ENCODE measurements around the gene ALG6. TPM values are rescaled to one million over a fixed set of nuclear protein-coding genes. Genes with fewer than 3 reads are reported as not detected.

The ALG6 gene
- total RNA-seq, 1 experiment from 2014 or later: 101 TPM

DNA sequence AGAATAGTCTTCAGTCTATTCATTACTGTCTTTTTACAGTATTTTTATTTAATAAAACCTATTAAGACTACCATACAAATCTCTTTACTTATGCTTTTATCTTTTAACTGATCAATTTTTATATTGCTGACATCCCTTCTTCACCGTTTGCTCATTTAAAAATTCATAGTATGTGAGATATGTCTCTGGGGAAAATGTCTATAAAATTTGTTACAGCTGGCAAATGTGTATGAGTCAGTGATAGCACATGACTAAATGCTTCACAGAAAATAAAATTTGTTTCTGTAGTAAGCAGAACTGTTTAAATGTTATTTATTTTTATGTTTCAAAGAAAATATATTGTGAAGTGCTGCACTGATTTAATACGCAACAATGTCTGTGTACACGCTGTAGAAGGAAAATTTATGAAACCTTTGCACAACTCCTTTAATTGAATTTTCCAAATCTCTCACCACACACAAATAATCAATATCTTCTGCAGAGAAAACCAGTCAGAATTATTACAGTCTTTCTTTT is 81.4 kb downstream of the ALG6 start:
- DNase-seq: no peak
- Histone ChIP-seq H2AFZ (ENCODE audit: low read length) (no peak overlapping the region), H3K27me3 (ENCODE audit: low read length) (no peaks in the 10 kb centered on the region), H4K20me1 (ENCODE audit: insufficient read depth, low read depth, low read length) (no peaks in the 10 kb centered on the region), H3K9ac (ENCODE audit: low read length) (no peak overlapping the region), H3K36me3 (ENCODE audit: insufficient read depth, low read length) (peaks cover 7% of the 10 kb centered on the region; the same call in 1 of the 2 replicates), H3K79me2 (ENCODE audit: low read length) (peaks cover 2% of the 10 kb centered on the region; the same call in 1 of the 2 replicates), H3K4me2 (ENCODE audit: low read depth, low read length, poor library complexity, severe bottlenecking) (no peak overlapping the region), H3K4me1 (ENCODE audit: low read length) (no peaks in the 10 kb centered on the region), H3K9me3 (ENCODE audit: low read length) (no peaks in the 10 kb centered on the region), H3K27ac (ENCODE audit: low read length) (no peak overlapping the region), H3K4me3 (ENCODE audit: low read length) (no peak overlapping the region), H3K9me2 (replicated peaks; ENCODE audit: insufficient read depth, low read length) (no peaks in the 10 kb centered on the region)

DNA sequence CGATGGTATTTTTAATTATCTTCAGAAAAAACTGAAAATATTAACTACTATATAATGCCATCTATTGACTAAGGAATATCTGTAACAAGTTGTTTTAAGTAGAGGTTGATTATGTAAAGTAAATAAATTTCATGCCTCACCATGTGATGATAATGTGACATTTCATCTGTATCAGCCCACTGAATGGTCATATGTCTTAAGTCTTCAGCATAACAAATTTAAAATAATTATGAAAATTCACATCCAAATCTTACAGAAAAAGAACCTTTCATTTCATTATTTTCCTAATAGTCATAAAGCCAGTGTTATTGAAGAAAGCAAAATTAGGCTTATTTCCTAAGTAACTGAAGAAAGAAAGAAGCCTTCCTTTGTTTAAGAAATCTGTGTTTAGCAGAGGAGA is 83.0 kb downstream of the ALG6 start:
- no peaks in the 10 kb centered on the region for H3K9me2 ChIP-seq (replicated peaks; ENCODE audit: insufficient read depth, low read length)

DNA sequence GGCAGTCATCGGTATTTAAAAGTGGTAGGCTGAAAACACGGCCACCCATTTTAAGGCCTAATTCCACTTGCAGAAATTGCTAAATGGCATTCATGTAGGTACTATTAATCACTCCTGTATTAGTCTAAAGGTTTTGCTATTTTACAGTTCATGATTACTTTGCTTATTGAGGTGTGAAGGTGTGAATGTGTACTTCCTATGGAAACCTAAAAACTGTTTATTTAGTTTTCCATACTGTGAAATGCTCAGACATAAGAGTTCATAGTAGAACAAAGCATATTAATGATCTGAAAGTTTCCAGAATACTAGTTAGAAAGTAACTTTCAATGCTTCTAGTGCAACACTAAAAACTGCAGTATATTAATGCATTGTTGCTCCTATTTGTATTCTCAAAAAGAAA is 85.8 kb downstream of the ALG6 start:
- H3K9me2 ChIP-seq (replicated peaks; ENCODE audit: insufficient read depth, low read length): no peaks in the 10 kb centered on the region

More for the DNA sequence above, 83.0 kb downstream of the ALG6 start:
- Histone ChIP-seq H3K27me3 (ENCODE audit: low read length) (no peaks in the 10 kb centered on the region), H3K4me2 (ENCODE audit: low read depth, low read length, poor library complexity, severe bottlenecking) (no peak overlapping the region), H3K4me1 (ENCODE audit: low read length) (no peaks in the 10 kb centered on the region), H3K79me2 (ENCODE audit: low read length) (peaks cover 2% of the 10 kb centered on the region; the same call in 1 of the 2 replicates), H2AFZ (ENCODE audit: low read length) (no peak overlapping the region), H3K4me3 (ENCODE audit: low read length) (no peak overlapping the region), H3K9ac (ENCODE audit: low read length) (no peak overlapping the region), H4K20me1 (ENCODE audit: insufficient read depth, low read depth, low read length) (no peaks in the 10 kb centered on the region), H3K36me3 (ENCODE audit: insufficient read depth, low read length) (peaks cover 7% of the 10 kb centered on the region; the same call in 1 of the 2 replicates), H3K9me3 (ENCODE audit: low read length) (no peaks in the 10 kb centered on the region), H3K27ac (ENCODE audit: low read length) (no peak overlapping the region)
- no peak for DNase-seq

DNA sequence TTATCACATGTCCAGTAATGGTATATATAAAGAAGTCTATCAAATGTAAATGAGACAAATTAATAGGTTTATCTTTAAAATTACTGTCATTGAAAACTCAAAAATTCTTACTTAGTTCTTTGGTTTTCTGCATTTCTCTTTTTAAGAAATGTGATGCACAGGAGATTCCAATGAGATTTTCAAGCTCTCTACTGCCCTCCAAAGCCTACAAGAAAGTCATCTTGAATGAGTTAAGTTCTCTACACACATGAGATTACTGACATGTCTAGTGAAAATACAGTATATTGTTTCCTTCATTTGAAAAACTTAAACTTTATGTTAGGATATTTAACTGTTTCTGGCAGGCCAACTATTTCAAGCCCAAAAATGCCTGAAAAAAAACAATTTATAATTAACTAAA is 86.8 kb downstream of the ALG6 start:
- no peak overlapping the region for H3K27ac ChIP-seq (ENCODE audit: low read length)
- peak; percentile 55 for DNase-seq
- no peaks in the 10 kb centered on the region for H3K4me1 ChIP-seq (ENCODE audit: low read length)
- H3K9me3 ChIP-seq (ENCODE audit: low read length): no peaks in the 10 kb centered on the region
- no peak overlapping the region for H2AFZ ChIP-seq (ENCODE audit: low read length)
- no peaks in the 10 kb centered on the region for H4K20me1 ChIP-seq (ENCODE audit: insufficient read depth, low read depth, low read length)
- no peaks in the 10 kb centered on the region for H3K27me3 ChIP-seq (ENCODE audit: low read length)
- H3K9me2 ChIP-seq (replicated peaks; ENCODE audit: insufficient read depth, low read length): no peaks in the 10 kb centered on the region
- peaks cover 12% of the 10 kb centered on the region; the same call in 1 of the 2 replicates for H3K36me3 ChIP-seq (ENCODE audit: insufficient read depth, low read length)
- no peak overlapping the region for H3K4me3 ChIP-seq (ENCODE audit: low read length)
- peaks cover 8% of the 10 kb centered on the region for H3K79me2 ChIP-seq (ENCODE audit: low read length)
- H3K9ac ChIP-seq (ENCODE audit: low read length): no peak overlapping the region
- H3K4me2 ChIP-seq (ENCODE audit: low read depth, low read length, poor library complexity, severe bottlenecking): no peak overlapping the region

More for the DNA sequence above, 85.8 kb downstream of the ALG6 start:
- H3K9me3 ChIP-seq (ENCODE audit: low read length): no peaks in the 10 kb centered on the region
- H3K4me2 ChIP-seq (ENCODE audit: low read depth, low read length, poor library complexity, severe bottlenecking): no peak overlapping the region
- H4K20me1 ChIP-seq (ENCODE audit: insufficient read depth, low read depth, low read length): no peaks in the 10 kb centered on the region
- no peak overlapping the region for H3K27ac ChIP-seq (ENCODE audit: low read length)
- no peaks in the 10 kb centered on the region for H3K4me1 ChIP-seq (ENCODE audit: low read length)
- H3K36me3 ChIP-seq (ENCODE audit: insufficient read depth, low read length): peaks cover 12% of the 10 kb centered on the region; the same call in 1 of the 2 replicates
- H3K4me3 ChIP-seq (ENCODE audit: low read length): no peak overlapping the region
- no peak for DNase-seq
- peaks cover 5% of the 10 kb centered on the region for H3K79me2 ChIP-seq (ENCODE audit: low read length)
- H2AFZ ChIP-seq (ENCODE audit: low read length): no peak overlapping the region
- H3K9ac ChIP-seq (ENCODE audit: low read length): no peak overlapping the region
- H3K27me3 ChIP-seq (ENCODE audit: low read length): no peaks in the 10 kb centered on the region

DNA sequence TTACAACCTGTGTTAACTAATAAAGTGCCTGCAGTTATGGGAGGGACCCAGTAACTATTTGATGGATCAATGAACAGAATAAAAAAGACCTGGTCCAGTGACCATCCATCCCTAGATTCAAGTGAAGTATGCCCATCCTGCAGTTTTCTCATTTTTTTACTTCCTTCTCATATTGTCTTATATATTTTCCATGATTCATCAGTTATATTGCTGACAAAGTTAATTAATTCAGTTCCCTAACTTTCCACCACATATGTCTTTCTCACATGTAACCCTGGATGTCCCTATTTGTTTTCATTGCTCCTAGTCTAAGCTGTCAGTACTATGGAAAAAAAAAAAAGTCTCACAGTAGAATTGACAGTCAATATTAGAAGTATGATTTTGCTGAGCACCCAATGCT is 91.3 kb downstream of the ALG6 start:
- Histone ChIP-seq H3K27ac (ENCODE audit: low read length) (no peak overlapping the region), H3K9ac (ENCODE audit: low read length) (no peak overlapping the region), H3K79me2 (ENCODE audit: low read length) (peaks cover 14% of the 10 kb centered on the region; the same call in 1 of the 2 replicates), H3K4me1 (ENCODE audit: low read length) (no peaks in the 10 kb centered on the region), H3K36me3 (ENCODE audit: insufficient read depth, low read length) (peaks cover 40% of the 10 kb centered on the region), H4K20me1 (ENCODE audit: insufficient read depth, low read depth, low read length) (no peaks in the 10 kb centered on the region), H2AFZ (ENCODE audit: low read length) (no peak overlapping the region), H3K27me3 (ENCODE audit: low read length) (no peaks in the 10 kb centered on the region), H3K9me3 (ENCODE audit: low read length) (no peaks in the 10 kb centered on the region; the same call in 1 of the 2 replicates), H3K9me2 (replicated peaks; ENCODE audit: insufficient read depth, low read length) (no peaks in the 10 kb centered on the region), H3K4me2 (ENCODE audit: low read depth, low read length, poor library complexity, severe bottlenecking) (no peak overlapping the region), H3K4me3 (ENCODE audit: low read length) (no peak overlapping the region)
- no peak for DNase-seq

DNA sequence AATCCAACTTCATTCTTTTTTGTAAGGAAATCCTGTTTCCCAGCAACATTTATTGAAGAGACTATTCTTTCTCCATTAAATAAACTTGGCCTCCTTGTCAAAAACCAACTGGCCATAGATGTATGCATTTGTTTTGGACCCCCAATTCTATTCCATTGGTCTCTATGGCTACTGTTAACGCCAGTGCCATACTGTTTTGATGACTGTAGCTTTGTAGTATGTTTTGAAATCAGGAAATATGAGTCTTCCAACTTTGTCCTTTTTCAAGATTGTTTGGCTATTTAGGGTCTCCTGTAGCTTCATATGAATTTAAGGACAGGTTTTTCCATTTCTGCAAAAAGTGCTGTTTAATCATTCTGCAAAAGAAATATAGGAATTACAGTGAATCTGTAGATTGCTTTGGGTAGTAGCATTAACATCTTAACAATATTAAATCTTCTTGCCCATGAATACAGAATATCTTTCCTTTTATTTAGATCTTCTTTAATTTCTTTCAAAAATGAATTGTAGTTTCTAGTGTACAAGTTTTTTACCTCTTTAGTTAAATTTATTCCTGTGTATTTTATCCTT is 94.3 kb downstream of the ALG6 start:
- no peaks in the 10 kb centered on the region for H3K9me2 ChIP-seq (replicated peaks; ENCODE audit: insufficient read depth, low read length)
- no peak overlapping the region for H3K27ac ChIP-seq (ENCODE audit: low read length)
- H3K36me3 ChIP-seq (ENCODE audit: insufficient read depth, low read length): peaks cover 43% of the 10 kb centered on the region
- no peaks in the 10 kb centered on the region for H4K20me1 ChIP-seq (ENCODE audit: insufficient read depth, low read depth, low read length)
- H3K9ac ChIP-seq (ENCODE audit: low read length): no peak overlapping the region
- H3K9me3 ChIP-seq (ENCODE audit: low read length): no peaks in the 10 kb centered on the region; the same call in 1 of the 2 replicates
- no peak overlapping the region for H3K4me2 ChIP-seq (ENCODE audit: low read depth, low read length, poor library complexity, severe bottlenecking)
- no peak overlapping the region for H3K4me3 ChIP-seq (ENCODE audit: low read length)
- H3K27me3 ChIP-seq (ENCODE audit: low read length): no peaks in the 10 kb centered on the region
- no peaks in the 10 kb centered on the region for H3K4me1 ChIP-seq (ENCODE audit: low read length)
- no peak overlapping the region for H2AFZ ChIP-seq (ENCODE audit: low read length)
- peaks cover 27% of the 10 kb centered on the region for H3K79me2 ChIP-seq (ENCODE audit: low read length)
- DNase-seq: no peak

DNA sequence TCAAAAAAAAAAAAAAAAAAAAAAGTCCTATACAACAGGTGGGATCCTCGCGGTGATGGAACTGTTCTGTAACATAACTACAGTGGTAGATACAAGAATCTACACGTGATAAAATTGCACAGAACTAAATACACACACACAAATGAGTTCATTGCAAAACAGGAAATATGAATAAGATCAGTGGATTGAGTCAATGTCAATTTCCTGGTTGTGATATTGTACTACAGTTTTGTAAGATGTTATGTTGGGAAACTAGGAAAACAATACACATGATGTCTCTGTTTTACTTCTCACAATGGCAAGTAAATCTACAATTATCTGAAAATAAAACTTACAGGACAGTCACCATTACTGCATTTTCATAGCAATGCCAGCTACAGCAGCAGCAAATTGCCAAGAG is 95.8 kb downstream of the ALG6 start:
- no peaks in the 10 kb centered on the region for H3K4me1 ChIP-seq (ENCODE audit: low read length)
- no peak overlapping the region for H3K9ac ChIP-seq (ENCODE audit: low read length)
- H3K27me3 ChIP-seq (ENCODE audit: low read length): no peaks in the 10 kb centered on the region
- no peak overlapping the region for H3K4me2 ChIP-seq (ENCODE audit: low read depth, low read length, poor library complexity, severe bottlenecking)
- no peak overlapping the region for H3K27ac ChIP-seq (ENCODE audit: low read length)
- no peak overlapping the region for H3K4me3 ChIP-seq (ENCODE audit: low read length)
- no peaks in the 10 kb centered on the region for H4K20me1 ChIP-seq (ENCODE audit: insufficient read depth, low read depth, low read length)
- no peak overlapping the region for H2AFZ ChIP-seq (ENCODE audit: low read length)
- peaks cover 33% of the 10 kb centered on the region for H3K79me2 ChIP-seq (ENCODE audit: low read length)
- no peaks in the 10 kb centered on the region for H3K9me2 ChIP-seq (replicated peaks; ENCODE audit: insufficient read depth, low read length)
- H3K9me3 ChIP-seq (ENCODE audit: low read length): no peaks in the 10 kb centered on the region; the same call in 1 of the 2 replicates
- H3K36me3 ChIP-seq (ENCODE audit: insufficient read depth, low read length): peaks cover 36% of the 10 kb centered on the region
- no peak for DNase-seq

DNA sequence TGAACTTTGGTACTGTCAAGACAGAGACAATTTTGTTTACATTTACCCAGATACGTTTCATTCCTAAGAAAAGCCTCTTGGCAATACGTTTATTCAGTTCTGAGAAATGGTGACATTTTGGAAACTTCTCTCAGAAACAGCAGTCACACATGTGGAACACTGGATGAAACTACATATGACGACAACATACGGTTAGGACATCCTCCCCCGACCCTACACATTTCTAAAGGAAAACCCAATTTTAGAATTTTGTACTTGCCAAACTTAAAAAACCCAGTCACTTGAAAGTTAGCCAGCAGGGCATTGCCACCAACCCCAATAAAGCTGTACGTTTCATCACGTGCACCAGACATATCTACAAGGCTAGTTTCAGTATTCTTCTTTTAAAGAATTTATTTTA is 98.8 kb downstream of the ALG6 start:
- Histone ChIP-seq H4K20me1 (ENCODE audit: insufficient read depth, low read depth, low read length) (no peaks in the 10 kb centered on the region), H2AFZ (ENCODE audit: low read length) (no peak overlapping the region), H3K9ac (ENCODE audit: low read length) (no peak overlapping the region), H3K4me2 (ENCODE audit: low read depth, low read length, poor library complexity, severe bottlenecking) (no peak overlapping the region), H3K27ac (ENCODE audit: low read length) (no peak overlapping the region), H3K36me3 (ENCODE audit: insufficient read depth, low read length) (peaks cover 35% of the 10 kb centered on the region), H3K4me3 (ENCODE audit: low read length) (no peak overlapping the region), H3K27me3 (ENCODE audit: low read length) (no peaks in the 10 kb centered on the region), H3K79me2 (ENCODE audit: low read length) (peaks cover 35% of the 10 kb centered on the region), H3K4me1 (ENCODE audit: low read length) (no peaks in the 10 kb centered on the region), H3K9me2 (replicated peaks; ENCODE audit: insufficient read depth, low read length) (no peaks in the 10 kb centered on the region), H3K9me3 (ENCODE audit: low read length) (no peaks in the 10 kb centered on the region; the same call in 1 of the 2 replicates)
- DNase-seq: no peak

All from Karpas-422 (cell line).